Liver (tissue), 9 donors: ENCODE data around the gene GGACT. TPM values are rescaled to one million over a fixed set of nuclear protein-coding genes. Genes with fewer than 3 reads are reported as not detected.

Source experiments
- DNase-seq: peaks from one replicate; pipeline ENCODE4 v3.0.0-alpha.2; 2017; ENCODE audit warnings: low spot score
- H3K27ac ChIP-seq, 2 donors: one replicate each; pipeline ENCODE4 v1.7.0; 2013; ENCODE audit warnings: inconsistent platforms in 2 of 2, low read length in 2 of 2, control low read depth in 1 of 2, low read depth in 1 of 2, mild to moderate bottlenecking in 1 of 2
- H3K27me3 ChIP-seq, 4 donors: one replicate each; pipeline versions ENCODE4 v1.6.1 to v1.7.0; 2013; ENCODE audit warnings: low read length in 3 of 4, inconsistent platforms in 1 of 4, mild to moderate bottlenecking in 1 of 4, moderate library complexity in 1 of 4; ENCODE audit not compliant: control insufficient read depth in 4 of 4, insufficient read depth in 4 of 4
- H3K36me3 ChIP-seq, 4 donors: one replicate each; pipeline versions ENCODE4 v1.6.1 to v1.7.0; 2013; ENCODE audit warnings: low read length in 3 of 4, mild to moderate bottlenecking in 3 of 4, low read depth in 1 of 4, moderate library complexity in 1 of 4; ENCODE audit not compliant: control insufficient read depth in 4 of 4, insufficient read depth in 3 of 4
- H3K4me1 ChIP-seq, 4 donors: one replicate each; pipeline versions ENCODE4 v1.6.1 to v1.7.0; 2013; ENCODE audit warnings: low read length in 3 of 4, mild to moderate bottlenecking in 3 of 4, moderate library complexity in 1 of 4; ENCODE audit not compliant: control insufficient read depth in 4 of 4, insufficient read depth in 4 of 4
- H3K4me3 ChIP-seq, 3 donors: one replicate each; pipeline versions ENCODE4 v1.6.1 to v1.7.0; 2013; ENCODE audit warnings: low read length in 3 of 3, control low read depth in 1 of 3, low read depth in 1 of 3, mild to moderate bottlenecking in 1 of 3
- H3K9ac ChIP-seq, 2 donors: one replicate each; pipeline ENCODE4 v1.7.0; 2013; ENCODE audit warnings: low read length in 2 of 2, mild to moderate bottlenecking in 2 of 2, moderate library complexity in 2 of 2, control low read depth in 1 of 2, low read depth in 1 of 2
- H3K9me3 ChIP-seq, 4 donors: one replicate each; pipeline versions ENCODE4 v1.6.1 to v1.7.0; 2013; ENCODE audit warnings: low read length in 3 of 4; ENCODE audit not compliant: control insufficient read depth in 4 of 4
- ATF3 ChIP-seq: IDR thresholded peaks from 2 replicates; pipeline ENCODE4 v1.6.1; 2016; ENCODE audit warnings: antibody characterized with exemption
- EGR1 ChIP-seq, 2 donors: IDR thresholded peaks; 2 replicates each; pipeline ENCODE4 v1.6.1; 2016 to 2018; ENCODE audit warnings: antibody characterized with exemption in 2 of 2, low read depth in 2 of 2
- FOXA1 ChIP-seq: IDR thresholded peaks from 2 replicates; pipeline ENCODE4 v1.6.1; 2016; ENCODE audit warnings: antibody characterized with exemption
- FOXA2 ChIP-seq: IDR thresholded peaks from 2 replicates; pipeline ENCODE4 v1.6.1; 2016; ENCODE audit warnings: antibody characterized with exemption
- HNF4A ChIP-seq, 2 donors: conservative IDR thresholded peaks; 2 replicates each; pipeline ENCODE4 v1.6.1; 2016; ENCODE audit warnings: antibody characterized with exemption in 2 of 2, mild to moderate bottlenecking in 2 of 2
- HNF4G ChIP-seq: IDR thresholded peaks from 2 replicates; pipeline ENCODE4 v1.6.1; 2016; ENCODE audit warnings: antibody characterized with exemption
- JUND ChIP-seq, 2 donors: IDR thresholded peaks; 2 replicates each; pipeline ENCODE4 v1.6.1; 2016; ENCODE audit warnings: antibody characterized with exemption in 2 of 2
- NR2F2 ChIP-seq: IDR thresholded peaks from 2 replicates; pipeline ENCODE4 v1.6.1; 2016; ENCODE audit warnings: antibody characterized with exemption
- RAD21 ChIP-seq, 2 donors: IDR thresholded peaks; 2 replicates each; pipeline ENCODE4 v1.6.1; 2016; ENCODE audit warnings: antibody characterized with exemption in 2 of 2, mild to moderate bottlenecking in 2 of 2
- SP1 ChIP-seq: IDR thresholded peaks from 2 replicates; pipeline ENCODE4 v1.6.1; 2018; ENCODE audit warnings: antibody characterized with exemption, mild to moderate bottlenecking
- TAF1 ChIP-seq: conservative IDR thresholded peaks from 2 replicates; pipeline ENCODE4 v1.6.1; 2016; ENCODE audit warnings: antibody characterized with exemption, mild to moderate bottlenecking
- YY1 ChIP-seq: IDR thresholded peaks from 2 replicates; pipeline ENCODE4 v1.6.1; 2016; ENCODE audit warnings: antibody characterized with exemption, mild to moderate bottlenecking
- WGBS: extraction: QIAGEN DNeasy Blood & Tissue Kit; methylation state at CpG from one replicate; pipeline ENCODE4 v1.1.7; 2013; 5-methylcytosine and 5-hydroxymethylcytosine counted together
- polyA plus RNA-seq, 2 donors: library from polyadenylated mRNA; stranded (reverse) in 1 of 2; unstranded in 1 of 2; fragments of 200-250 nt in 1 of 2; fragments of >200 nt in 1 of 2; fragmentation: Nextera tagmentation in 1 of 2; extraction: Ambion mirVana in 1 of 2; gene quantifications; one replicate each; pipeline versions ENCODE4 v1.2.1 to v1.2.3, GENCODE V29; 2013 to 2015
- total RNA-seq, 2 donors: library from RNA; depleted of rRNA; stranded (reverse); fragments of >200 nt; gene quantifications; one replicate each; pipeline ENCODE4 v1.2.3, GENCODE V29; 2014
- TF ChIP-seq, protein P1 (sequence below): IDR thresholded peaks from 2 replicates; pipeline ENCODE4 v1.6.1; 2016; ENCODE audit warnings: antibody characterized with exemption, mild to moderate bottlenecking
- TF ChIP-seq, protein P2 (sequence below): IDR thresholded peaks from 2 replicates; pipeline ENCODE4 v1.6.1; 2016; ENCODE audit warnings: antibody characterized with exemption
- donor health status: healthy.
- donor health status: healthy.
- donor health status: healthy.
- donor health status: healthy.
- donor health status: healthy.

GGACT gene
- total and polyA plus RNA-seq, 4 donors = 2.5 to 6.3 (median 4.1) TPM

- TF ChIP-seq FOXA1 = no peak
- TF ChIP-seq RAD21 (IDR thresholded peaks at IDR 0.05) = no peak
- TF ChIP-seq EGR1 (IDR thresholded peaks at IDR 0.05; ENCODE audit: low read depth in 2 of 2) = no peak
- no peak for TF ChIP-seq YY1
- no peak for TF ChIP-seq FOXA2
- no peak for TF ChIP-seq HNF4A (conservative IDR thresholded peaks at IDR 0.05)
- TF ChIP-seq, protein P1, sequence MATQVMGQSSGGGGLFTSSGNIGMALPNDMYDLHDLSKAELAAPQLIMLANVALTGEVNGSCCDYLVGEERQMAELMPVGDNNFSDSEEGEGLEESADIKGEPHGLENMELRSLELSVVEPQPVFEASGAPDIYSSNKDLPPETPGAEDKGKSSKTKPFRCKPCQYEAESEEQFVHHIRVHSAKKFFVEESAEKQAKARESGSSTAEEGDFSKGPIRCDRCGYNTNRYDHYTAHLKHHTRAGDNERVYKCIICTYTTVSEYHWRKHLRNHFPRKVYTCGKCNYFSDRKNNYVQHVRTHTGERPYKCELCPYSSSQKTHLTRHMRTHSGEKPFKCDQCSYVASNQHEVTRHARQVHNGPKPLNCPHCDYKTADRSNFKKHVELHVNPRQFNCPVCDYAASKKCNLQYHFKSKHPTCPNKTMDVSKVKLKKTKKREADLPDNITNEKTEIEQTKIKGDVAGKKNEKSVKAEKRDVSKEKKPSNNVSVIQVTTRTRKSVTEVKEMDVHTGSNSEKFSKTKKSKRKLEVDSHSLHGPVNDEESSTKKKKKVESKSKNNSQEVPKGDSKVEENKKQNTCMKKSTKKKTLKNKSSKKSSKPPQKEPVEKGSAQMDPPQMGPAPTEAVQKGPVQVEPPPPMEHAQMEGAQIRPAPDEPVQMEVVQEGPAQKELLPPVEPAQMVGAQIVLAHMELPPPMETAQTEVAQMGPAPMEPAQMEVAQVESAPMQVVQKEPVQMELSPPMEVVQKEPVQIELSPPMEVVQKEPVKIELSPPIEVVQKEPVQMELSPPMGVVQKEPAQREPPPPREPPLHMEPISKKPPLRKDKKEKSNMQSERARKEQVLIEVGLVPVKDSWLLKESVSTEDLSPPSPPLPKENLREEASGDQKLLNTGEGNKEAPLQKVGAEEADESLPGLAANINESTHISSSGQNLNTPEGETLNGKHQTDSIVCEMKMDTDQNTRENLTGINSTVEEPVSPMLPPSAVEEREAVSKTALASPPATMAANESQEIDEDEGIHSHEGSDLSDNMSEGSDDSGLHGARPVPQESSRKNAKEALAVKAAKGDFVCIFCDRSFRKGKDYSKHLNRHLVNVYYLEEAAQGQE = no peak
- TF ChIP-seq, protein P2, sequence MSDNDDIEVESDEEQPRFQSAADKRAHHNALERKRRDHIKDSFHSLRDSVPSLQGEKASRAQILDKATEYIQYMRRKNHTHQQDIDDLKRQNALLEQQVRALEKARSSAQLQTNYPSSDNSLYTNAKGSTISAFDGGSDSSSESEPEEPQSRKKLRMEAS = no peak
- no peak for TF ChIP-seq JUND (IDR thresholded peaks at IDR 0.05)
- no peak for TF ChIP-seq HNF4G
- TF ChIP-seq TAF1 = no peak
- TF ChIP-seq NR2F2 = no peak
- no peak for TF ChIP-seq SP1
- no peak for TF ChIP-seq ATF3
- no peak overlapping the region for H3K27ac ChIP-seq
- peaks cover 7 to 76% (median 40%) of the 10 kb centered on the region in 4 donors for H3K36me3 ChIP-seq
- no peak overlapping the region for H3K9ac ChIP-seq
- H3K4me3 ChIP-seq = no peak overlapping the region
- H3K27me3 ChIP-seq = no peaks in the 10 kb centered on the region
- WGBS = 73% methylated on average over 2 of the region's 2 CpGs
- no peaks in the 10 kb centered on the region for H3K4me1 ChIP-seq
- H3K9me3 ChIP-seq = no peaks in the 10 kb centered on the region
- DNase-seq = no peak
Observed at GRCh38 chr13:100633461-100633860, 44.9 kb upstream of the GGACT start.

- no peaks in the 10 kb centered on the region for H3K4me1 ChIP-seq
- peaks cover 2 to 62% (median 38%) of the 10 kb centered on the region in 4 donors for H3K36me3 ChIP-seq
- H3K4me3 ChIP-seq = no peak overlapping the region
- no peak for DNase-seq
- no peak overlapping the region for H3K27ac ChIP-seq
- WGBS = 89% methylated on average over 8 of the region's 8 CpGs
- H3K27me3 ChIP-seq = no peaks in the 10 kb centered on the region
- TF ChIP-seq YY1 (no peak), HNF4A (conservative IDR thresholded peaks at IDR 0.05) (no peak), JUND (IDR thresholded peaks at IDR 0.05) (no peak), TAF1 (no peak)
- TF ChIP-seq, protein P2 = no peak
- TF ChIP-seq, protein P1 = no peak
- no peaks in the 10 kb centered on the region for H3K9me3 ChIP-seq
- H3K9ac ChIP-seq = no peak overlapping the region
Observed at GRCh38 chr13:100630555-100630954, 42.0 kb upstream of the GGACT start.
